H1 (cell line): ENCODE measurements around the gene ZFTA. TPM values are rescaled to one million over a fixed set of nuclear protein-coding genes. Genes with fewer than 3 reads are reported as not detected.
A peak's percentile ranks its signal among the peaks of the same experiment; 100 is the strongest.

Source experiments
- CBX5 ChIP-seq: fragments of 300-800, 300-1000 bp; sonication (generic); IDR thresholded peaks from 2 replicates; pipeline ENCODE4 v1.7.1; 2016; ENCODE audit warnings: antibody characterized with exemption, low read length, low read depth
- FOSL1 ChIP-seq: IDR thresholded peaks from 2 replicates; pipeline ENCODE4 v1.6.1; 2011; ENCODE audit warnings: mild to moderate bottlenecking, low read depth, low read length, moderate library complexity; ENCODE audit not compliant: insufficient read depth
- GABPA ChIP-seq: IDR thresholded peaks from 2 replicates; pipeline ENCODE4 v1.6.1; 2011; ENCODE audit warnings: mild to moderate bottlenecking, low read length, moderate library complexity, borderline replicate concordance; ENCODE audit not compliant: insufficient read depth
- NANOG ChIP-seq: IDR thresholded peaks from 2 replicates; pipeline ENCODE4 v1.6.1; 2011; ENCODE audit warnings: low read length, low read depth, mild to moderate bottlenecking, inconsistent platforms; ENCODE audit not compliant: insufficient read depth, poor library complexity, severe bottlenecking
- NRF1 ChIP-seq: IDR thresholded peaks from 2 replicates; pipeline ENCODE4 v1.6.1; 2011; ENCODE audit warnings: mild to moderate bottlenecking, low read depth, low read length, improper control_type of control experiment
- SIRT6 ChIP-seq: IDR thresholded peaks from one replicate; pipeline ENCODE4 v1.7.1; 2012; ENCODE audit warnings: low read length, inconsistent platforms
- SIX5 ChIP-seq: IDR thresholded peaks from 2 replicates; pipeline ENCODE4 v1.6.1; 2011; ENCODE audit warnings: mild to moderate bottlenecking, low read depth, low read length
- SP1 ChIP-seq: IDR thresholded peaks from 2 replicates; pipeline ENCODE4 v1.6.1; 2011; ENCODE audit warnings: low read depth, low read length
- SRF ChIP-seq: IDR thresholded peaks from 2 replicates; pipeline ENCODE4 v1.6.1; 2011; ENCODE audit warnings: mild to moderate bottlenecking, low read depth, low read length, moderate library complexity
- TBP ChIP-seq: IDR thresholded peaks from 2 replicates; pipeline ENCODE4 v1.6.1; 2011; ENCODE audit warnings: low read depth, low read length, improper control_type of control experiment
- TCF12 ChIP-seq: IDR thresholded peaks from 2 replicates; pipeline ENCODE4 v1.6.1; 2011; ENCODE audit warnings: low read depth, mild to moderate bottlenecking, low read length
- YY1 ChIP-seq: IDR thresholded peaks from 2 replicates; pipeline ENCODE4 v1.6.1; 2011; ENCODE audit warnings: low read depth, mild to moderate bottlenecking, low read length
- polyA plus RNA-seq, 7 experiments: library from polyadenylated mRNA; depleted of rRNA in 3 of 7; stranded (reverse) in 5 of 7; unstranded in 2 of 7; fragments of >200 nt in 5 of 7; fragments of 200-250 nt in 2 of 7; gene quantifications; 1 replicate in 5 of 7; 2 replicates in 1 of 7; 4 replicates in 1 of 7; pipeline versions ENCODE4 v1.2.1 to v1.2.3, GENCODE V29; 2011 to 2013; ENCODE audit warnings: missing spikeins in 2 of 7, mixed read lengths in 2 of 7
- total RNA-seq: library from RNA; stranded (reverse); fragmentation: NEBNext Ultra II Directional; extraction: Animal tissue kit (Norgen Biotek cat#: 25700); gene quantifications from 2 replicates; pipeline ENCODE4 v1.2.1, GENCODE V29; 2021
- TF ChIP-seq, protein P1 (sequence below), 3 experiments: IDR thresholded peaks; 1 replicate in 2 of 3; 2 replicates in 1 of 3; pipeline versions ENCODE4 v1.5.1 to v1.6.1; 2011; ENCODE audit warnings: low read length in 3 of 3, mild to moderate bottlenecking in 3 of 3, inconsistent platforms in 2 of 3, low read depth in 1 of 3, moderate library complexity in 1 of 3; ENCODE audit not compliant: insufficient read depth in 1 of 3; ENCODE audit errors: control extremely low read depth in 1 of 3
- TF ChIP-seq, protein P2 (sequence below): IDR thresholded peaks from 2 replicates; pipeline ENCODE4 v1.6.1; 2012; ENCODE audit warnings: inconsistent platforms

Gene ZFTA
- total and polyA plus RNA-seq, 2 of the 8 experiments (the other 6 are each of a cell fraction or from before 2014, with no cell fraction given): 9.5 to 34.0 TPM

DNA sequence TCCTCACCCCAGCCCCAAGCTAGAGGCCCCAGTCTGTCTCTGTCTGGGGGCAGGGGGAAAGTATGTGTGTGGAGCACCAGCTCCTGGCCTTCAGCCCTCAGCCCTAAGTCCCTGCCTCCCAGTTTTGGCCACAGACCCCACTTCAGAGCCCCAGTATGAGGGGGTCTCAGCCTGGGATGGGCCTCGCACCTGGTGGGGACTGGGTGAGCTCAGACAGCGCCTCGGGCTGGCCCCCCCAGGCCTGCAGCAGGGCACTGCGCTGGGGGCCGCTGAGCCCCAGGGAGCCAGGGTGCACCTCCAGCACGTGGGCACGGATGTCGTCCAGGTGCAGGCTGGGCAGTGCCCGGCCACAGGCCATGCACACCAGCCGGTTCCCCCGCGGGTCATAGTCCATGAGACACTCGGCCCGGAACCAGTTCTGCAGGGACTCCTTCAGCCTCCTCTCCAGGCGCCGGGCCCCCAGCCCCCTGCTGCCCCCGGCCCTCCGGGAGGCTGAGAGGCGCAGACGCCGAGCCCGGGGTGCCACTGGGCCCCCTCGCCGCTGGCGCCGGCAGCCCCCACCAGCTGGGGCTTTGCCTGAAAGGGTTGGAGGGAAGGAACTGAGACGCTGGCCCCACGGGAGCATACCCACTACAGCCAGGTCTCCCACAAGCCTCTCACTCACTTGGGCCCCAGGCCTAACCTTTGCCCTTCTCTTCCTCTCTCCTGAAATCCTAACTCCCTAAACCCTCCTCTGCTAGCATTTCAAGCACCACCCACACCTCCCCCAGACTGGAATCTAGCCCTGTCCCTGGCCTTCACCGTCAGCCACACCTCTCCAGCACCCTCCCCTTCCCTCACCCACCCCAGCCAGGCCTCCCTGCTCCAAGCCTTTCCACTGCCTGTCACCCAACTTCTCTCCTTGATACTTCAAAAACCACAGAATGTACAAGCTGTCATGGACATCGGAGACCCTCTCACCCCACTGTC, 3.6 kb downstream of the ZFTA start (continued):
- TF ChIP-seq SIX5 (no peak), TCF12 (no peak), CBX5 (no peak), GABPA (no peak), TBP (no peak), SP1 (0 out of 2 replicates have a peak, but pooled peaks have one; percentile 25), NRF1 (no peak), SIRT6 (no peak), YY1 (no peak), FOSL1 (no peak), NANOG (no peak), SRF (no peak)
- TF ChIP-seq, protein P1, sequence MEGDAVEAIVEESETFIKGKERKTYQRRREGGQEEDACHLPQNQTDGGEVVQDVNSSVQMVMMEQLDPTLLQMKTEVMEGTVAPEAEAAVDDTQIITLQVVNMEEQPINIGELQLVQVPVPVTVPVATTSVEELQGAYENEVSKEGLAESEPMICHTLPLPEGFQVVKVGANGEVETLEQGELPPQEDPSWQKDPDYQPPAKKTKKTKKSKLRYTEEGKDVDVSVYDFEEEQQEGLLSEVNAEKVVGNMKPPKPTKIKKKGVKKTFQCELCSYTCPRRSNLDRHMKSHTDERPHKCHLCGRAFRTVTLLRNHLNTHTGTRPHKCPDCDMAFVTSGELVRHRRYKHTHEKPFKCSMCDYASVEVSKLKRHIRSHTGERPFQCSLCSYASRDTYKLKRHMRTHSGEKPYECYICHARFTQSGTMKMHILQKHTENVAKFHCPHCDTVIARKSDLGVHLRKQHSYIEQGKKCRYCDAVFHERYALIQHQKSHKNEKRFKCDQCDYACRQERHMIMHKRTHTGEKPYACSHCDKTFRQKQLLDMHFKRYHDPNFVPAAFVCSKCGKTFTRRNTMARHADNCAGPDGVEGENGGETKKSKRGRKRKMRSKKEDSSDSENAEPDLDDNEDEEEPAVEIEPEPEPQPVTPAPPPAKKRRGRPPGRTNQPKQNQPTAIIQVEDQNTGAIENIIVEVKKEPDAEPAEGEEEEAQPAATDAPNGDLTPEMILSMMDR (IDR thresholded peaks at IDR 0.05; ENCODE audit: control extremely low read depth in 1 of 3, insufficient read depth in 1 of 3, low read depth in 1 of 3, low read length in 3 of 3): no peak
- TF ChIP-seq, protein P2, sequence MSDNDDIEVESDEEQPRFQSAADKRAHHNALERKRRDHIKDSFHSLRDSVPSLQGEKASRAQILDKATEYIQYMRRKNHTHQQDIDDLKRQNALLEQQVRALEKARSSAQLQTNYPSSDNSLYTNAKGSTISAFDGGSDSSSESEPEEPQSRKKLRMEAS: no peak
